Choroid plexus epithelial cell (primary cell): Measurements from ENCODE around the gene SGSM1.

Experiments used
- DNase-seq: peaks from one replicate; pipeline ENCODE4 v3.0.0-alpha.2; 2010; ENCODE audit warnings: low read depth
- H3K4me3 ChIP-seq: 2 replicates; pipeline ENCODE4 v1.5.1; 2011; ENCODE audit warnings: low read depth, mild to moderate bottlenecking, control low read depth, low read length, moderate library complexity
- TF ChIP-seq, protein P1 (sequence below): conservative IDR thresholded peaks from 2 replicates; pipeline ENCODE4 v1.5.1; 2011; ENCODE audit warnings: low read depth, mild to moderate bottlenecking, control low read depth, inconsistent platforms, low read length, moderate library complexity

SGSM1 gene

DNA sequence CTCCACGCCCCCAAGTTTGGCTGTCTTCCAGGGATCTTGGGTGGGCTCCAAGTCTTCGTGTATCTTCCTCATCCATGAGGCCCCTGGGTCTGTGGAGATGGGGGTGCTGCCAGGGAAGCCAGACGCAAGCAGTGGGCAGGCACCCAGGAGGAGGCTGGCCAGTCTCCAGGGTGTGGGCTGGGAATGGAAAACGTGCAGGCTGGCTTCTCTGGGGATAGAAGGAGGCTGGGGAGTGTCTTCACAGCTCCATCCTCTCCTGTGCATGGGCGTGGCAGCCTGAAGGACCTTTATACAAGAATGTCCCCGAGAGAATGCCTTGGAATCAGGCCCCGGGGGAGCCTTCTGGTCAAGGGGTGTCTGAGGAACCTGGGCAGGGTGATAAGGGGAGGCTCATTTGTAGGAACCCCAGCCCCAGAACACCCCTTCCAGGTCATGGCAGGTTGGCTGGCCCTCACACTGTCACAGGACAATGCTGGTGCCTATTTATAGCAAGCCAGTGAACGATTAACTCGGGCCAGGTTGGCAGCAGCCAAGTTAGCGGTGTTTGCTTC is 14.0 kb downstream of the SGSM1 start:
- TF ChIP-seq, protein P1, sequence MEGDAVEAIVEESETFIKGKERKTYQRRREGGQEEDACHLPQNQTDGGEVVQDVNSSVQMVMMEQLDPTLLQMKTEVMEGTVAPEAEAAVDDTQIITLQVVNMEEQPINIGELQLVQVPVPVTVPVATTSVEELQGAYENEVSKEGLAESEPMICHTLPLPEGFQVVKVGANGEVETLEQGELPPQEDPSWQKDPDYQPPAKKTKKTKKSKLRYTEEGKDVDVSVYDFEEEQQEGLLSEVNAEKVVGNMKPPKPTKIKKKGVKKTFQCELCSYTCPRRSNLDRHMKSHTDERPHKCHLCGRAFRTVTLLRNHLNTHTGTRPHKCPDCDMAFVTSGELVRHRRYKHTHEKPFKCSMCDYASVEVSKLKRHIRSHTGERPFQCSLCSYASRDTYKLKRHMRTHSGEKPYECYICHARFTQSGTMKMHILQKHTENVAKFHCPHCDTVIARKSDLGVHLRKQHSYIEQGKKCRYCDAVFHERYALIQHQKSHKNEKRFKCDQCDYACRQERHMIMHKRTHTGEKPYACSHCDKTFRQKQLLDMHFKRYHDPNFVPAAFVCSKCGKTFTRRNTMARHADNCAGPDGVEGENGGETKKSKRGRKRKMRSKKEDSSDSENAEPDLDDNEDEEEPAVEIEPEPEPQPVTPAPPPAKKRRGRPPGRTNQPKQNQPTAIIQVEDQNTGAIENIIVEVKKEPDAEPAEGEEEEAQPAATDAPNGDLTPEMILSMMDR: no peak
- no peak for DNase-seq
- no peak overlapping the region for H3K4me3 ChIP-seq

DNA sequence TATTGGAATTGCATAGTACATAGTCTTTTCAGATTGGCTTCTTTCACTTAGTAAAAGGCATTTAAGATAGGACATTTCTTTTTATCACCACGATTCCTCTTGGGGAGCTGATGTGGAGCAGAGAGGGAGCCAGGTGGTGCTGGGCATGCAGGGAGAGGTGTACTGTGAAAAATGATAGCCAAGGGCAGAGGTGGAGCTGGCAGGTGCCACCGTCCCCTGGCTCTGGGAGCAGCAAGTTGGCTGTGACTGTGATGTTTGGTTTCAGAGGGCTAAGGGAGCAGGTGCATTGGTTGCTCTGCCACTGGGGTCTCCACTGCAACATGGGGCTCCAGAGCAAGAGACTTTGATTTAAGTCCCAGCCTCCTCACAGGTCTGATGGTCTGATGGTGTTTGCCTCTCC is 16.5 kb downstream of the SGSM1 start:
- H3K4me3 ChIP-seq: no peak overlapping the region
- TF ChIP-seq, protein P1: no peak
- DNase-seq: no peak

DNA sequence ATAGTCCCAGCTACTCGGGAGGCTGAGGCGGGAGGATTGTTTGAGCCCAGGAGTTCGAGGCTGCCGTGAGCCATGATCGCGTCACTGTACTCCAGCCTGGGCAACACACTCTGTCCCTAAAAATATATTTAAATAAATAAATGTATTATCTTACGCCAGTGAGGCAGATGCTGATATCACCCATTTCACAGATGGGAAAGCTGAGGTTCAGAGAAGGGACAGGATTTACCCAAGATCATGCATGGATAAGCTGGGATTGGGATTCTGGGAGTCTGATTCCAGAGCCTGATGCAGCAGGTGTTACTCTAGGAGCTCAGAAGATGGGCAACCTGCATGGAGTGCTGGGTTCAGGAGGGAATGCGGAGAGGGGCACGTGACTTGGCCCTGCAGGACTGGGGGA is 17.8 kb downstream of the SGSM1 start:
- TF ChIP-seq, protein P1: no peak
- H3K4me3 ChIP-seq: no peak overlapping the region
- no peak for DNase-seq

DNA sequence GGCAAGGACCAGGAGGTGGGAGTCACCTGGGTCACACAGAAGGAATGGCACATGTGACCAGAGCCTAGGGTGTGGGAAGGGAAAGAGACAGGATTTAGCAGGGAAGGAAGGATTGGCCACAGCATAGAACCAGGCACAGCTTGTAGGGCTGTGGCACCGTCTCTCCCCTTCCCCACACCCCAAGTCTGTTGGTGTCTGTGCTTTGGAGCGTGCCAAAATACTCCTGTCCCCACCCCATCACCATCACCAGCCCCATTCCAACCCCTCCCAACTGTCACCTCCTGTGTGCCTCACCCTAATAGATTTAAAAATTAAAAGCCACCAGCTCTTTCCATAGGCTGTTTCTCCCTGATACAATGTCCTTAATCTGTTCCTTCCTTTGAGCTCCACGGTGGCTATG is 18.2 kb downstream of the SGSM1 start:
- TF ChIP-seq, protein P1: no peak
- no peak for DNase-seq
- H3K4me3 ChIP-seq: no peak overlapping the region

DNA sequence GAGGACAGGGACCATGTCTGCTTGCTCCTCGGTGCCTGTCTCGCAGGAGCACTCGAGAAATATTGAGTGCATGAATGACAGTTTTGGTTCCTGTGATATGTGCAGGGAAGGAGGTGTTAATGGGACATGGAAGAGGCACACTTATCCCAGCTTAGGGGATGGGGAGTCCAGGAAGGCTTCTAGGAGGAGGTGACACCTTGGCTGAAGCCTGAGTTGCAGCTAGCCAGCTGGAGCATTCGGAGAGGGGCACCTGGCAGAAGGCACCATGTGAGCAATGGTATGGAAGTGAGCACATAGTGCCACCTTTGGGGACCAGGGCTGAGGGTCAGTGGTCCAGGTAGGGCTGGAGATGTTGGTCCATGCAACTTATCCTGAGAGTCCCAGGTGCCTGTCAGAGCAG is 18.9 kb downstream of the SGSM1 start:
- no peak for DNase-seq
- TF ChIP-seq, protein P1: no peak

DNA sequence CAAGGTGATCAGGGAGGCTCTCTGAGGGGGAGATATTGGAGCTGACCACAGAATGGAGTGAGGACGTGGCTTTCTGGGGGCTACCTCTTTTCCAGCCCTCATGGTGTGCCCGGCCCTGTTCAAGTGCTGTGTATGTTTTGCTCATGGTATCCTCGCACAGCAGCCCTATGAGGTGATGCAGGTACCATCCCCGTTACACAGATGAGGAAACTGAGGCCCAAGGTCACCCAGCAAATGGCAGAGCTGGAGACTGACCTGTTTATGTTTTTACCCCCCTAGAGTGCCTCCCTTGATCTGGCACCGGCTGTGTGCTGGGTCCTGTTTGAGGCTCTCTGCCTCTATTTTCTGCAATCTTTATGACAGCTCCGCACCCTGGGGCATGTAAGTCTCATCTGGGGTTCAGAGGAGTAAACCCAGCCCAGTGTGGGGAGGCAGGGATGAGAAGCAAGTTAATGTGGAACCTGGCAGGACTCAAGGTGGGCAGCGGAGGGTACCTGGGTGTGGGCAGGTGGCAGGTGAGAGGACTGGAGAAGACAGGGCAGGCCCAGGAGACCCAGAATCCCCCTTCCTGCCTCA is 20.8 kb downstream of the SGSM1 start:
- TF ChIP-seq, protein P1: no peak
- no peak for DNase-seq

More for the DNA sequence above, 18.9 kb downstream of the SGSM1 start:
- no peak overlapping the region for H3K4me3 ChIP-seq

DNA sequence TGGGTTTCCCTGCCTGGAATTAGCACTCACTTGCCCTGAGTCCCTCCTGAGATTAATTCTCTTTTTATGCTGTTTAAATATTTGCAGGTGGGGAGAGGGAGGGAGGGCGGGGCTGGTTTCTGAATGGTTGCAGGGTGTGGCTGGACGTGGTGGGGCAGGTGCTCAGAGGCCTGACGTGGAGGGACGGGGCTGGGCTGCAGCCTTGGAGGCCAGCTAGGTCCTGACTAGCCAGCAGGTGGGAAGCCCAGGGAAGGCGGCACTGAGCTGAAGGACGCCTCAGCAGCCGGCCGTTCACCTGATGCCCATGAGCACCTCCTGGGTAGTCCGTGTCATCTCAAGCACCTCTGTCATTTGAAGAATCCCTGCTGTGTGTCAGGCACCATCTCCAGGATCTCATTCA is 21.3 kb downstream of the SGSM1 start:
- H3K4me3 ChIP-seq: no peak overlapping the region
- TF ChIP-seq, protein P1: no peak
- DNase-seq: no peak

More for the DNA sequence above, 20.8 kb downstream of the SGSM1 start:
- no peak overlapping the region for H3K4me3 ChIP-seq
